ENCODE data around the gene DRGX.

The DRGX gene
- 0 to 0.35 (median 0) reads per million in 4 experiments for total RNA-seq

- DNase-seq = no peak
Measured at GRCh38 chr10:49395741-49396665, at the start of gene DRGX. TSS of gene DRGX (minus strand) at chr10:49396089. CDS start at chr10:49395440, 649 bp downstream.

- DNase-seq = no peak
Measured at GRCh38 chr10:49444349-49444748, 48.5 kb upstream of the DRGX start.

- no peak for DNase-seq
Measured at GRCh38 chr10:49442863-49443262, 47.0 kb upstream of the DRGX start.

- no peak for DNase-seq
Measured at GRCh38 chr10:49441488-49442476, 45.9 kb upstream of the DRGX start.

GRCh38 chr10:49435225-49435624, 39.3 kb upstream of the DRGX start:
- no peak for DNase-seq

GRCh38 chr10:49433069-49433468, 37.2 kb upstream of the DRGX start:
- DNase-seq = no peak

- DNase-seq = no peak
Measured at GRCh38 chr10:49431426-49431825, 35.5 kb upstream of the DRGX start.

- no peak for DNase-seq
Measured at GRCh38 chr10:49429458-49429857, 33.6 kb upstream of the DRGX start.

GRCh38 chr10:49426490-49427360, 30.8 kb upstream of the DRGX start:
- DNase-seq = no peak

GRCh38 chr10:49419005-49419404, 23.1 kb upstream of the DRGX start:
- no peak for DNase-seq

- DNase-seq = no peak
Measured at GRCh38 chr10:49418328-49418727, 22.4 kb upstream of the DRGX start.

GRCh38 chr10:49418053-49418326, 22.1 kb upstream of the DRGX start:
- no peak for DNase-seq

- DNase-seq = no peak
Measured at GRCh38 chr10:49417311-49418052, 21.6 kb upstream of the DRGX start.

- DNase-seq = no peak
Measured at GRCh38 chr10:49415846-49416245, 20.0 kb upstream of the DRGX start.

- no peak for DNase-seq
Measured at GRCh38 chr10:49415109-49415508, 19.2 kb upstream of the DRGX start.

GRCh38 chr10:49414496-49414895, 18.6 kb upstream of the DRGX start:
- no peak for DNase-seq

GRCh38 chr10:49412571-49412970, 16.7 kb upstream of the DRGX start:
- DNase-seq = no peak

- no peak for DNase-seq
Measured at GRCh38 chr10:49410365-49411074, 14.6 kb upstream of the DRGX start.

GRCh38 chr10:49409755-49410154, 13.9 kb upstream of the DRGX start:
- DNase-seq = no peak

- DNase-seq = no peak
Measured at GRCh38 chr10:49408519-49409306, 12.8 kb upstream of the DRGX start.
